ENCODE measurements around the gene DHRS4L2.
"Not testable (repeated sequence)": the region's sequence is repeated elsewhere in the genome, so short reads cannot be mapped to it uniquely, and the experiment has no call there.

Gene DHRS4L2

GRCh38 chr14:23988607-23989363 lies at the start of gene DHRS4L2:
TSS of gene DHRS4L2 (plus strand) at chr14:23988929. CDS start at chr14:23988948, 19 bp downstream.
- in situ Hi-C loops (cut with HindIII; ENCODE audit: low pct_unique_long_range_greater_than_20kb, low sequenced_read_pairs): not testable (repeated sequence)
- DNase-seq (ENCODE audit: low read depth in 1 of 2, low spot score in 1 of 2): peak; percentile 33 to 84

DNA sequence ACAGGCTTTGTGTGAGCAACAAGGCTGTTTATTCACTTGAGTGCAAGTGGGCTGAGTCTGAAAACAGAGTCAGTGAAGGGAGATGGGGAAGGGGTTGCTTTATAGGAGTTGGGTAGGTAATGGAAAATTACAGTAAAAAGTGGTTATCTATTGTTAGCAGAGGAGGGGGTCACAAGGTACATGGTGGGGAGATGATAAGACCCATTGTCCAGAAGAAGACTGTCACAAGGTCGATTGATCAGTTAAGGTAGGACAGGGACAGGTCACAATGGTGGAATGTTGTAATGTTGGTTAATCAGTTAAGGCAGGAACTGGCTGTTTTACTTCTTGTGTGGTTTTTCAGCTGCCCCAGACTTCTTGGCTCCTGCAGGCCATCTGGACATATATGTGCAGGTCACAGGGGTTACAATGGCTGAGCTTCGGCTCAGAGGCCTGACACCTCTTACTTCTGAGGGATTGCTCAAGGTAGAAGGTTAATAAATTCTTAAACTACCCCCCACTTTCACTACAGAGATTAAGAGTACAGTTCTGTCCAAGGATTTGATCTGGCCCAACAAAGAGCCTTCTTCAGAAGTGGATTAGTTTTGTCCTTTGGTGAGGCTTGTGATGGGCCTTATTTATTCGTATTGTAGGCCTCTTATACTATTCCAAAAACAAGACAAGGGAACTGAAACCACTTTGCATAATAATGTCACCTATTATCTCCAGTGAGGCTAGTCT lies 49.0 kb upstream of the DHRS4L2 start:
- TF ChIP-seq JUND (IDR thresholded peaks at IDR 0.05; ENCODE audit: low read depth): no peak
- in situ Hi-C loops (cut with HindIII; ENCODE audit: low pct_unique_long_range_greater_than_20kb, low sequenced_read_pairs): no loop called here
- no peak for DNase-seq (ENCODE audit: low read depth in 1 of 2, low spot score in 1 of 2)

DNA sequence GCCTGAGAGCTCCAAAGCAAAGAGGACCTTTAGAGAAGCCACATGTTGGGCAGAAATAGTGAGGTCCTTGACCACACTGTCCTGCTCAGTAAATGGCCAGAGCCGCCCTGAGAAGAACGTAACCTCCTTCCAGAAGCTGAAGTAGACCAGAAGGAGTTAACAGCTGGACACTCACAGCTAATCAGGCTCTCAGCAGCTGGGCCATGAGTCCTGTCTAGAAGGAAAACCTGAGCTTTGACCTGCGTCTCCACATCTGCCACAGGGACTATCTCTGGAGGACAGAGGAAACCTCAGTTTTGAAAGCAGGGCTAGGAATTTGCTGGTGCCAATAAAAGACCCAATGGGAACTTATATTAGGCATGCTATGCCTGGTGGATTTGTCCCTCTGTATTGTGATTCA lies 47.5 kb upstream of the DHRS4L2 start:
- DNase-seq (ENCODE audit: low read depth in 1 of 2, low spot score in 1 of 2): no peak
- in situ Hi-C loops (cut with HindIII; ENCODE audit: low pct_unique_long_range_greater_than_20kb, low sequenced_read_pairs): no loop called here
- TF ChIP-seq JUND (IDR thresholded peaks at IDR 0.05; ENCODE audit: low read depth): no peak

DNA sequence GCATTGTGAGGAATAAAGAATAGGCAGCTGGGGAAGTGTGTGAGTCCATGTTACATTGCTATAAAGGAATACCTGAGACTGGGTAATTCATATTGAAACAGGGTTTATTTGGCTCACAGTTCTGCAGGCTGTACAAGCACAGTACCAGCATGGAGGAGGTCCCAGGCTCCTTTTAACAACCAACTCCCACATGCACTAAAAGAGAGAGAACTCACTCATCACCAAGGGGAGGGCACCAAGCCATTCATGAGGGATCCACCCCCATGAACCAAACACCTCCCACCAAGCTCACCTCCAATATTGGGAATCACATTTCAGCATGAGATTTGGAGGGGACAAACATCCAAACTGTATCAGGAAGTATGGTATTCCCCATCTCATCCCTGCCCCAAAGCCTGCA lies 47.1 kb upstream of the DHRS4L2 start:
- no peak for DNase-seq (ENCODE audit: low read depth in 1 of 2, low spot score in 1 of 2)
- in situ Hi-C loops (cut with HindIII; ENCODE audit: low pct_unique_long_range_greater_than_20kb, low sequenced_read_pairs): no loop called here
- TF ChIP-seq JUND (IDR thresholded peaks at IDR 0.05; ENCODE audit: low read depth): no peak

- no peak for DNase-seq (ENCODE audit: low read depth in 1 of 2, low spot score in 1 of 2)
- no peak for TF ChIP-seq JUND (IDR thresholded peaks at IDR 0.05; ENCODE audit: low read depth)
- in situ Hi-C loops (cut with HindIII; ENCODE audit: low pct_unique_long_range_greater_than_20kb, low sequenced_read_pairs): no loop called here
Observed at GRCh38 chr14:23942587-23942986, 46.1 kb upstream of the DHRS4L2 start.

DNA sequence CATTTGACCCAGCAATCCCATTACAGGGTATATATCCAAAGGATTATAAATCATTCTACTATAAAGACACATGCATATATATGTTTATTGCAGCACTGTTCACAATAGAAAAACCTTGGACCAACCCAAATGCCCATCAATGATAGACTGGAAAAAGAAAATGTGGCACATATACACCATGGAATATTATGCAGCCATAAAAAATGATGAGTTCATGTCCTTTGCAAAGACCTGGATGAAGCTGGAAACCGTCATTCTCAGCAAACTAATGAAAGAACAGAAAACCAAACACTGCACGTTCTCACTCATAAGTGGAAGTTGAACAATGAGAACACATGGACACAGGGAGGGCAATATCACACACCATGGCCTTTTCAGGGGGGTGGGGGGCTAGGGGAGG lies 39.7 kb upstream of the DHRS4L2 start:
- DNase-seq (ENCODE audit: low read depth in 1 of 2, low spot score in 1 of 2); in situ Hi-C loops (cut with HindIII; ENCODE audit: low pct_unique_long_range_greater_than_20kb, low sequenced_read_pairs): not testable (repeated sequence)

- DNase-seq (ENCODE audit: low read depth in 1 of 2, low spot score in 1 of 2): no peak
- no peak for TF ChIP-seq JUND (IDR thresholded peaks at IDR 0.05; ENCODE audit: low read depth)
- in situ Hi-C loops (cut with HindIII; ENCODE audit: low pct_unique_long_range_greater_than_20kb, low sequenced_read_pairs): no loop called here
Observed at GRCh38 chr14:23950411-23951135, 38.2 kb upstream of the DHRS4L2 start.

GRCh38 chr14:23951136-23951466 lies 37.6 kb upstream of the DHRS4L2 start:
- in situ Hi-C loops (cut with HindIII; ENCODE audit: low pct_unique_long_range_greater_than_20kb, low sequenced_read_pairs); DNase-seq (ENCODE audit: low read depth in 1 of 2, low spot score in 1 of 2): not testable (repeated sequence)

DNA sequence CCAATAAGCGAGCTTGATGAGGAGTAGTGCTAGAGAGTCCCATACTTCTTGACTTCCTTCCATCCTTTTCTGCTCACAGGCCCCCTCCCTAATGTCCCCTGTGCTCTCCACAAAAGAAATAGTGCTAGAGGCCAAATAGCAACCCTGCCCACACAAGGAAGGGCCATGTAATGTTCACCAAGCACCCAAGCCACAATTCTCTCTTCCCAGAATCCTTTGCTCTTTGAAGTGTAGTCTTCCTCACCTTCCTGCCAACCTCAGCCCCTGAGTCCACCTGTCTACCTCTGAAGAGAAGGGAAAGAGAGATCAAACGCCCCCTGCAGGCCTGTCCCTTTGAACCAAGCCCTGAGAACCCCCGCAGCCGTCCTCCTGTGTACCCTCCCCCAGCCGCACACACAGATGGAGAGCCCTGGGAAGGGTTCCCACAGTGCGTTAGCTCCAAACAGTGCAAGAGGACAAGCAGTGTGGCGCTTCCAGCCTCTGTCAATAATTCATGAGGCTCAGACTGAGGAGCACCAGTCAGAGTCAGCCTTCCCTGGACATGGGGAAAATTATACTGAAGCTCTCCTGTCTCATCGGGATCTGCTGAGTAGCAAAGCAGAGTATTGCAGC lies 37.0 kb upstream of the DHRS4L2 start:
- TF ChIP-seq JUND (IDR thresholded peaks at IDR 0.05; ENCODE audit: low read depth): no peak
- in situ Hi-C loops (cut with HindIII; ENCODE audit: low pct_unique_long_range_greater_than_20kb, low sequenced_read_pairs): no loop called here
- no peak for DNase-seq (ENCODE audit: low read depth in 1 of 2, low spot score in 1 of 2)

DNA sequence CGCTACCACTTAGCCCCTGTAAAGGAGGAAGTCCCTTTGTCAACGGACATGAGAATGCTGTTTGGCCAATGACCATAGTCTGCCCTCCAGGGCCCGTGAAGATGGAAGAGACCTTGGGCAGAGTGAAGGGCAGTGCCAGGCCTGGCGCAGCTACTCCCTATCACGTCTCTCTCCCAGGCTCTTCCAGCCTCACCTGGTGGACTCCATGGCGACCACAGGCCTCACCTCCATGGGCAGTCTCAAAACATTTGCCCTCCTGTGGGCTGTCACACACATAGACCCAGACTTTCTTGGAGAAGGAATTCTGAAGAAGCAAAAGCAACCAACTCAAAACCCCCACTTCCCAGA lies 35.6 kb upstream of the DHRS4L2 start:
- DNase-seq (ENCODE audit: low read depth in 1 of 2, low spot score in 1 of 2): peak in 1 of 2 experiments; percentile 9
- in situ Hi-C loops (cut with HindIII; ENCODE audit: low pct_unique_long_range_greater_than_20kb, low sequenced_read_pairs): not testable (repeated sequence)

DNA sequence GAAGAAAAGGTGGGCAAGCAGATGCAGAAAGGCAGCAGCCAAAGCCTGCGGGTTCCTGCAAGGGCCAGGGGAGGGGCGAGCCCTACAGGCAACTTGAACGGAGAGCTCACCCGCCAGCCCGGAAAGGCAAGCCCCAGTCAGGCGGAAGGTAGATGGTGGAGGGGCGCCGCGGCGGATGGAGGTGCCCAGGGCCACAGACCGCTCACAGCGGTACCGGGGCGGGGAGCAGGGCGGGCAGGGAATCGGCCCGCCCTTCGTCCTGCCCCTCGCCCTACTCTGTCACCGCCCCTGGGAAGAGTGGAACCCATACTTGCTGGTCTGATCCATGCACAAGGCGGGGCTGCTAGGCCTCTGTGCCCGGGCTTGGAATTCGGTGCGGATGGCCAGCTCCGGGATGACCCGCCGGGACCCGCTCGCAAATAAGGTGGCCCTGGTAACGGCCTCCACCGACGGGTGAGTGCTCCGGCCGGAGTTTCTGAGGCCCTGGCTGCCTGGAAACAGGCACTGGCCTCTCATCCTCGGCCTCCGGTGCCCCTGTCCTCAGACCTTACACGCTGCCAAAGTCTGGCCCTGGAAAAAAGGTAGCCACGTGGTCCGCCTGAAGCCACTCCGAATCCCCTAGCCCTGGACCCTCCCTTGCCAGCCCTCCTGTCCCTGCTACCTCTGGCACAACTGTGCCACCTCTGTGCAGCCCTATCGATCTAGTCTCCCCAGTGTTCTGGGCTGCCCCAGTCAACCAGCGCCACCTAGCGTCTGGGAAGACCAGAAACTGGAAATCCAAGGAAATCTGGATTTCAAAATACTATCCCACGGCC lies 35.1 kb upstream of the DHRS4L2 start, which contains the start of gene DHRS4:
DHRS4 (plus strand) TSS at position 307 of the 815 bp plus-strand sequence; CDS start at position 326, 19 bp downstream.
- peak; percentile 35 to 84 for DNase-seq (ENCODE audit: low read depth in 1 of 2, low spot score in 1 of 2)
- in situ Hi-C loops (cut with HindIII; ENCODE audit: low pct_unique_long_range_greater_than_20kb, low sequenced_read_pairs): no loop called here
- no peak for TF ChIP-seq JUND (IDR thresholded peaks at IDR 0.05; ENCODE audit: low read depth)

DNA sequence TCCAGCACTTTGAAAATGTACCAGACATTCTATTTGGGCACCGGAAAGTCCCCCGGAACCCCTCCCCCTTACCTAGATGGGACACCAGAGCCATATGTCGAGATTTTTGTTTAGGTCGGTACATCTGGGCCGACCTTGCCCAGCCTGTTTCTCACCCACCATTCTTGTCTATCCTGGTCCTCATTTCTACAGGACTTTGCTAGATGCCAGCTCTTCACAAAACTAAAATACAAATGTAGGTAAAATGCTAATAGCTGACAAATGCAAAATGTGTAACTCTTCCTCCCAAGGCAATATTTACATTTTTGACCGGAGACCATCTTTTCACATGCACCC lies 34.5 kb upstream of the DHRS4L2 start:
- in situ Hi-C loops (cut with HindIII; ENCODE audit: low pct_unique_long_range_greater_than_20kb, low sequenced_read_pairs); DNase-seq (ENCODE audit: low read depth in 1 of 2, low spot score in 1 of 2): not testable (repeated sequence)

- DNase-seq (ENCODE audit: low read depth in 1 of 2, low spot score in 1 of 2); in situ Hi-C loops (cut with HindIII; ENCODE audit: low pct_unique_long_range_greater_than_20kb, low sequenced_read_pairs): not testable (repeated sequence)
Observed at GRCh38 chr14:23954965-23955364, 33.8 kb upstream of the DHRS4L2 start.

- DNase-seq (ENCODE audit: low read depth in 1 of 2, low spot score in 1 of 2); in situ Hi-C loops (cut with HindIII; ENCODE audit: low pct_unique_long_range_greater_than_20kb, low sequenced_read_pairs): not testable (repeated sequence)
Observed at GRCh38 chr14:23955811-23956210, 32.9 kb upstream of the DHRS4L2 start.

DNA sequence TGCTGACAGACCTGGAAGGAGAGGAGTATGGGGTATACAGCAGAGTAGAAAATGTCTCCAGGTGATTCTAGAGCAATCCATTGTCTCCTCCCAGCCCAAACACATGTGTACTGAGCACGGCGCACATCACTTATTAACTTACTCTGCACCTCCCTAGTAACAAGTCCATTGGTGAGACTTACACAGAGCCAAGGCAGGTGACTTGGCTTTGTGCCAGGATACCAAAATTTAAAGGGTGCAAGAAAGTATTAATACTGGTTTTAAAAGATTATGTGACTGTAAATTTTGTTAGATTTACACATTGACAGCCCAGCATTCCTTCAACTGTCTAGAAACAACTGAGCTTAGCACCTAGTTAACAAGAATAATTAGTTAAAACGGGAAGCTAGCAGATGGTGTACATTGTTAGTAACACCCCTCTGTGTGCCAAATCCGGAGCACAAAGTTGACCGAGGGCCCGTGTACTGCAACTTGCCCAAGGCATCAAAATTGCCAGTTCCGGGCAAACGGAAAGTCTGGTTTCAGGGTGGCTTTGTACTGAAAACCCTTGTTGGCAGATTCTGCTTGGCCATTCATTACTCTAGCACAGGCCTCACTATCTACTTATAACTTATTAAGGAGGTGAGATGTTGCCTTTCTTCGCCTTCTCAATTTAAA lies 30.7 kb upstream of the DHRS4L2 start:
- in situ Hi-C loops (cut with HindIII; ENCODE audit: low pct_unique_long_range_greater_than_20kb, low sequenced_read_pairs); DNase-seq (ENCODE audit: low read depth in 1 of 2, low spot score in 1 of 2): not testable (repeated sequence)

DNA sequence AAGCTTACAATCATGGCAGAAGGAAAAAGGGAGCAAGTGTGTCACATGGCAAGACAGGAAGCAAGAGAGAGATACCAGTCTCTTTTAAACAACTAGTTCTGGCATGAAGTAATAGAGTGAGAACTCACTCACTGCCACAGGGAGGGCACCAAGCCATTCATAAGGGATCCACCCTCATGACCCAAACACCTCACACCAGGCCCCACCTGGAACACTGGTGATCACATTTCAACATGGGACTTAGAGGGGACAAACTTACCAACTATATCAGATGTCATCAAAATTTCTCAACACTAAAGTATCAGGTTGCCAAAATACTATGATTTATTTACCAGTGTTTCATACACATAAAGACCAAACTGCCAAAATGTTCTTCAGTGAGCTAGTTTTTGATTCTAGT lies 27.8 kb upstream of the DHRS4L2 start:
- in situ Hi-C loops (cut with HindIII; ENCODE audit: low pct_unique_long_range_greater_than_20kb, low sequenced_read_pairs): not testable (repeated sequence)

More for the DNA sequence above, 27.8 kb upstream of the DHRS4L2 start:
- not testable (repeated sequence) for DNase-seq (ENCODE audit: low read depth in 1 of 2, low spot score in 1 of 2)
